Stimulated activated CD4-positive, alpha-beta T cell treated with anti-CD3 and anti-CD28 coated beads, Interleukin-12 subunit alpha, Interleukin-12 subunit beta, amount 100 ng/mL, for 24 hours (primary cell): ENCODE results near the gene PEX26.
"Not testable (repeated sequence)": the region's sequence is repeated elsewhere in the genome, so short reads cannot be mapped to it uniquely, and the experiment has no call there.

ENCODE experiments used
- DNase-seq, 2 experiments: peaks; one replicate each; pipeline ENCODE4 v3.0.0-alpha.2; 2020; ENCODE audit warnings: low read depth in 2 of 2

The PEX26 gene

GRCh38 chr22:18071307-18071967, 6.4 kb upstream of the PEX26 start:
- DNase-seq: not testable (repeated sequence)

GRCh38 chr22:18071968-18072310, 5.9 kb upstream of the PEX26 start:
- DNase-seq: no peak

- DNase-seq: no peak
Measured at GRCh38 chr22:18073467-18073866, 4.3 kb upstream of the PEX26 start.

GRCh38 chr22:18073927-18074326, 3.9 kb upstream of the PEX26 start:
- not testable (repeated sequence) for DNase-seq

GRCh38 chr22:18075101-18075719, 2.6 kb upstream of the PEX26 start:
- DNase-seq: no peak

- DNase-seq: no peak
Measured at GRCh38 chr22:18075720-18076497, 1.9 kb upstream of the PEX26 start.

- no peak for DNase-seq
Measured at GRCh38 chr22:18077087-18077638, 627 bp upstream of the PEX26 start.

- DNase-seq: peak in 1 of 2 experiments; percentile 37
Measured at GRCh38 chr22:18078329-18079041, 695 bp downstream of the PEX26 start.

- DNase-seq: no peak
Measured at GRCh38 chr22:18079706-18080233, 2.0 kb downstream of the PEX26 start.

- DNase-seq: no peak
Measured at GRCh38 chr22:18081416-18081815, 3.6 kb downstream of the PEX26 start.

- no peak for DNase-seq
Measured at GRCh38 chr22:18082467-18082866, 4.7 kb downstream of the PEX26 start.

GRCh38 chr22:18083406-18083805, 5.6 kb downstream of the PEX26 start:
- no peak for DNase-seq

- no peak for DNase-seq
Measured at GRCh38 chr22:18085188-18085587, 7.4 kb downstream of the PEX26 start.

GRCh38 chr22:18087350-18087855, 9.6 kb downstream of the PEX26 start:
- no peak for DNase-seq

GRCh38 chr22:18088825-18089568, 11.2 kb downstream of the PEX26 start:
- DNase-seq: no peak

- DNase-seq: no peak
Measured at GRCh38 chr22:18090286-18090685, 12.5 kb downstream of the PEX26 start.

- DNase-seq: no peak
Measured at GRCh38 chr22:18091478-18091877, 13.7 kb downstream of the PEX26 start.

GRCh38 chr22:18091916-18092526, 14.2 kb downstream of the PEX26 start:
- no peak for DNase-seq

- DNase-seq: no peak
Measured at GRCh38 chr22:18093661-18094060, 15.9 kb downstream of the PEX26 start.

- DNase-seq: no peak
Measured at GRCh38 chr22:18095101-18095805, 17.5 kb downstream of the PEX26 start.
